ENCODE data around the gene SAV1. TPM values are rescaled to one million over a fixed set of nuclear protein-coding genes. Genes with fewer than 3 reads are reported as not detected.

Gene SAV1
- total and polyA plus RNA-seq, 2 of the 13 experiments (the other 11 are each of a cell fraction or from before 2014, with no cell fraction given), result 7.3 to 8.2 TPM

GRCh38 chr14:50667996-50668825 is at the start of gene SAV1 (continued):
- TF ChIP-seq HOXA7 (CRISPR knock-in tag; IDR thresholded peaks at IDR 0.05) (no peak), MAFK (conservative IDR thresholded peaks at IDR 0.05 in 1 of 2, IDR thresholded peaks at IDR 0.05 in 1 of 2; ENCODE audit: low read length in 2 of 2) (no peak), KLF11 (CRISPR knock-in tag; IDR thresholded peaks at IDR 0.05) (no peak), SUZ12 (IDR thresholded peaks at IDR 0.05; ENCODE audit: low read depth, low read length) (peak; percentile 26; the same call in 1 of the 2 replicates), ETV5 (CRISPR knock-in tag; IDR thresholded peaks at IDR 0.05; ENCODE audit: borderline replicate concordance) (peak; percentile 20; the same call in 1 of the 2 replicates), MBD4 (IDR thresholded peaks at IDR 0.05; ENCODE audit: borderline replicate concordance, low read length) (no peak), ZNF543 (CRISPR knock-in tag; IDR thresholded peaks at IDR 0.05) (peak; percentile 78; the same call in 1 of the 2 replicates), ZNF691 (CRISPR knock-in tag; IDR thresholded peaks at IDR 0.05; ENCODE audit: borderline replicate concordance, low read depth) (0 out of 2 replicates have a peak, but pooled peaks have one; percentile 47), LRRFIP1 (CRISPR knock-in tag; conservative IDR thresholded peaks at IDR 0.05) (no peak), TBL1XR1 (IDR thresholded peaks at IDR 0.05; ENCODE audit: borderline replicate concordance, low read length, partially characterized antibody) (no peak), KLF15 (CRISPR knock-in tag; IDR thresholded peaks at IDR 0.05; ENCODE audit: borderline replicate concordance) (0 out of 2 replicates have a peak, but pooled peaks have one; percentile 35), ZBTB46 (CRISPR knock-in tag; IDR thresholded peaks at IDR 0.05; ENCODE audit: borderline replicate concordance) (no peak), ZBTB37 (CRISPR knock-in tag; IDR thresholded peaks at IDR 0.05) (no peak), HNF4A (CRISPR knock-in tag; IDR thresholded peaks at IDR 0.05) (no peak), ELF3 (CRISPR knock-in tag; IDR thresholded peaks at IDR 0.05) (peak; percentile 40), ZNF317 (CRISPR knock-in tag; IDR thresholded peaks at IDR 0.05) (no peak), ZUFSP (CRISPR knock-in tag; IDR thresholded peaks at IDR 0.05; ENCODE audit: borderline replicate concordance) (no peak), ZBTB25 (CRISPR knock-in tag; IDR thresholded peaks at IDR 0.05) (peak; percentile 85; the same call in 1 of the 2 replicates)
